ENCODE measurements around the gene NLRP6. TPM values are rescaled to one million over a fixed set of nuclear protein-coding genes. Genes with fewer than 3 reads are reported as not detected.

NLRP6 gene
- total RNA-seq, 2 donors from 2014 or later, result 0.19 to 0.20 TPM

GRCh38 chr11:297051-297585 lies 18.9 kb downstream of the NLRP6 start:
- Histone ChIP-seq H3K9me3 (no peaks in the 10 kb centered on the region), H3K27me3 (peaks cover 0 to 9% of the 10 kb centered on the region in 2 donors), H3K4me1 (peaks cover 0 to 7% of the 10 kb centered on the region in 2 donors), H3K27ac (no peak overlapping the region), H3K4me3 (no peak overlapping the region), H3K36me3 (no peaks in the 10 kb centered on the region)
- no peak for DNase-seq (ENCODE audit: low spot score)
- TF ChIP-seq CTCF (IDR thresholded peaks at IDR 0.05), result no peak

DNA sequence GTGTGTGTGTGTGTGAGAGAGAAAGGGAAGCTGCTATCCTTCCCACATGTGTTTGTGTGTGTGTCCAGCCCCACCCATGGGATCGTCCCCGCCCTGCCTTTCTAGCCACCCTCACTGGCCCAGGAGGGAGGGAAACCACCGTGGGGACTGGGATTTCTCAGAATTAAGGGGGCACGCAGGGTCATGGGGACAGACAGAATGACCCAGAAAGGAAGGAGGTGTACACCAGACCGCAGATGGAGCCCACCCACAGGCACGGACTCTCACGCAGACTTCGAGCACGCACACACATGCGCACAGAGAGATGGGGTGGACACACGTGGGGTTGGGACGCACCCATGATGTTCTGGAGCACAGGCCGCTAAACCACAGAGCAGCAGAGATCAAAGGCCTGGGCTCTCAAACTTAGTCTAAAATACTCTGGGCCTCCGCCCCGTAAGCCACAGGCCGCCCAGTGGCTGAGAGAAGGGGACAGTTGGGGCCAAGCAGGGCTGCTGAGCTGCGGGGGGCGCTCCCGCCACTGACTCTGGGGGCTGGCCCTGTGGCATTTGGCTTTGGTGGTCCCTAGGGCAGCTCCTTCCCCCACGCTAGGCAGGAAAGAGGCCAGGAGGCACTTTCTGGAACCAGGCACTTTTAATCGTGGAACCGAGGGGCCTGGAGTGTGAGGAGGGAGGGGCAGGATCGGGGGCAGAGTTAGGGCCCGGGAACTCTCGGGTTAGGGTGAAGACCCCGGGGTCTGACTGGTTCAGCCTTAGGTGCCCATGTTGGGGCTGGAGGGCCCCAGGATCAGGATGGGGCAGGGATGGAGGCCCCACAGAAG lies 19.6 kb downstream of the NLRP6 start:
- H3K27me3 ChIP-seq, result peaks cover 0 to 9% of the 10 kb centered on the region in 2 donors
- TF ChIP-seq CTCF (IDR thresholded peaks at IDR 0.05), result no peak
- H3K9me3 ChIP-seq, result no peaks in the 10 kb centered on the region
- H3K4me1 ChIP-seq, result peaks cover 0 to 7% of the 10 kb centered on the region in 2 donors
- no peaks in the 10 kb centered on the region for H3K36me3 ChIP-seq
- no peak overlapping the region for H3K27ac ChIP-seq
- H3K4me3 ChIP-seq, result no peak overlapping the region
- DNase-seq (ENCODE audit: low spot score), result no peak

DNA sequence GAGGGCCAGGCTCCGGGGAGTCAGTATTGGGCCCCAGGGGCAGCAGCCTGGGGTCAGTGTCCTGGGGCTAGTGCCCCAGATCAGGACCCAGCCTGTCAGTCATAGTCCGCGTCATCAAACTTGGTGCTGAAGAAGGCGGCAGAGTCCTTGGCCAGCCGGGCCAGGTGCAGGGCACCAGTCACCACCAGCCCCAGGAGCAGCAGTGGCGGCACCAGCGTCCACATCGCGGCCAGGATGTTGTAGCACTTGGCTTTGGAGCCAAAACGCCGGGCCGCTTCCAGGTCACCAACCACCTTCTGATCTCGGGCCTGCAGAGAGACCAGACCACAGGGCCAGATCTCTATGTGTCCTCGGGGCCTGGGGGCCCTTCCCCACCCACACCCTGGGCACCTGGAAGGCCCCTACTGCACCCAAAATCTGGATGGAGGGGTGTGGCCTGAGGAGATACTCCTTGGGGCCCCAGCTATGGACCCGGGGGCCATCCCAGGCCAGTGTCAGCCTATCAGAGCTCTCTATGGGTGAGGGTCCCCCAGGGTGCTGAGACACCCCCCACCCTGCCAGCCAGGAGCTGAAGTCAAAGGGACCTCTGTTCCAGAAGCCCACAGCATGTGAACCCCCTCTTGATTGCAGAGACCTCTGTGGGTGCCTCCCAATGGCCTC lies 20.3 kb downstream of the NLRP6 start:
- no peaks in the 10 kb centered on the region for H3K9me3 ChIP-seq
- TF ChIP-seq CTCF (IDR thresholded peaks at IDR 0.05), result no peak
- peaks cover 0 to 9% of the 10 kb centered on the region in 2 donors for H3K27me3 ChIP-seq
- H3K4me1 ChIP-seq, result peaks cover 0 to 7% of the 10 kb centered on the region in 2 donors
- no peak for DNase-seq (ENCODE audit: low spot score)
- H3K36me3 ChIP-seq, result no peaks in the 10 kb centered on the region
- H3K4me3 ChIP-seq, result no peak overlapping the region
- no peak overlapping the region for H3K27ac ChIP-seq

- H3K9me3 ChIP-seq, result no peaks in the 10 kb centered on the region
- no peak within 1 kb of the TSS for H3K27ac ChIP-seq
- no peak for TF ChIP-seq CTCF (IDR thresholded peaks at IDR 0.05)
- H3K36me3 ChIP-seq, result no peaks in the 10 kb centered on the region
- H3K27me3 ChIP-seq, result peaks cover 0 to 9% of the 10 kb centered on the region in 2 donors
- H3K4me1 ChIP-seq, result peaks cover 0 to 7% of the 10 kb centered on the region in 2 donors
- no peak for DNase-seq (ENCODE audit: low spot score)
- no peak within 1 kb of the TSS for H3K4me3 ChIP-seq
Observed at GRCh38 chr11:299081-299891, 21.1 kb downstream of the NLRP6 start, which contains the start of gene IFITM5. Gene IFITM5, minus strand, starts transcription at chr11:299526. Its CDS starts 36 bp downstream, at chr11:299490.

- H3K27ac ChIP-seq, result no peak overlapping the region
- peaks cover 0 to 9% of the 10 kb centered on the region in 2 donors for H3K27me3 ChIP-seq
- H3K9me3 ChIP-seq, result no peaks in the 10 kb centered on the region
- peaks cover 0 to 7% of the 10 kb centered on the region in 2 donors for H3K4me1 ChIP-seq
- no peak overlapping the region for H3K4me3 ChIP-seq
- no peaks in the 10 kb centered on the region for H3K36me3 ChIP-seq
- no peak for DNase-seq (ENCODE audit: low spot score)
- TF ChIP-seq CTCF (IDR thresholded peaks at IDR 0.05), result no peak
Observed at GRCh38 chr11:299951-300735, 21.9 kb downstream of the NLRP6 start.
